Measurements from ENCODE around the gene RIMKLA.

DNA sequence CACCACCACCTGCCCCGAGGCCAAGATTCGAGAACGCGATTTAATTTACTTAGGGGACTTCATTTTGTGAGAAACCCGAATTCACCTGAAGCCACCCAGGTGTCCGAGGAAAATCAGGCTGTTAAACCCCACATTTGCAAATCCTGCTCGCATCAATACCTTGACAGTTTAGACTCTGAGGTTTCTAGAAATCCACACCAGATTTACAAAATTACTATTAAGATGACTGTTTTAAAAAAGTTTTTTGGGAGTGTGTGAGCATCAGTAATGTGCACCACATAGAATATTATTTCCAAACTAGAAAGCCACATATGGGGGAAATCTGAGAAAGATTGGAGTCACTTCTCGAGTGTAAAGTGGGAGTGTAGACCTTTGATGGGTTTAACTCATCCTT is 685 bp downstream of the RIMKLA start:
- TF ChIP-seq CTCF (IDR thresholded peaks at IDR 0.05) (no peak), KAT7 (CRISPR knock-in tag; IDR thresholded peaks at IDR 0.05; ENCODE audit: borderline replicate concordance) (no peak), ZNF138 (CRISPR knock-in tag; conservative IDR thresholded peaks at IDR 0.05) (no peak), ATF6 (CRISPR knock-in tag; IDR thresholded peaks at IDR 0.05) (no peak), ELF4 (CRISPR knock-in tag; IDR thresholded peaks at IDR 0.05; ENCODE audit: low read depth) (no peak), ZNF263 (CRISPR knock-in tag; IDR thresholded peaks at IDR 0.05; ENCODE audit: low read depth) (no peak)
- TF ChIP-seq, protein P1, sequence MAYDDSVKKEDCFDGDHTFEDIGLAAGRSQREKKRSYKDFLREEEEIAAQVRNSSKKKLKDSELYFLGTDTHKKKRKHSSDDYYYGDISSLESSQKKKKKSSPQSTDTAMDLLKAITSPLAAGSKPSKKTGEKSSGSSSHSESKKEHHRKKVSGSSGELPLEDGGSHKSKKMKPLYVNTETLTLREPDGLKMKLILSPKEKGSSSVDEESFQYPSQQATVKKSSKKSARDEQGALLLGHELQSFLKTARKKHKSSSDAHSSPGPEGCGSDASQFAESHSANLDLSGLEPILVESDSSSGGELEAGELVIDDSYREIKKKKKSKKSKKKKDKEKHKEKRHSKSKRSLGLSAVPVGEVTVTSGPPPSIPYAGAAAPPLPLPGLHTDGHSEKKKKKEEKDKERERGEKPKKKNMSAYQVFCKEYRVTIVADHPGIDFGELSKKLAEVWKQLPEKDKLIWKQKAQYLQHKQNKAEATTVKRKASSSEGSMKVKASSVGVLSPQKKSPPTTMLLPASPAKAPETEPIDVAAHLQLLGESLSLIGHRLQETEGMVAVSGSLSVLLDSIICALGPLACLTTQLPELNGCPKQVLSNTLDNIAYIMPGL (CRISPR knock-in tag; IDR thresholded peaks at IDR 0.05): no peak

Data from WTC11 (cell line).